ENCODE measurements around the gene AMDHD2.

DNA sequence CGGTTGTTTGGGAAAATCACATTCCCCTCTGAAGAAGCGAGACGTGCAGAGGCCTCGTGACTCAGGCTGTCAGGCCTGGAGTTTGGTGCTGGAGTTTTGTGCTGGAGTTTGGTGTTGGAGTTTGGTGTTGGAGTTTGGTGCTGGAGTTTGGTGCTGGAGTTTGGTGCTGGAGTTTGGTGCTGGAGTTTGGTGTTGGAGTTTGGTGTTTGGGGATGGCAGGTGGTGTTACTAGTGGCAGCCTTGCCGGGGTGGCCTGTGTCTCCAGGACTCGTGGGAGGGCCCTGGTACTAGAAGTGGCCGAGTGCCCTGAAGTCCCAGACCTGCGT is 32.7 kb upstream of the AMDHD2 start:
- TF ChIP-seq, protein P1, sequence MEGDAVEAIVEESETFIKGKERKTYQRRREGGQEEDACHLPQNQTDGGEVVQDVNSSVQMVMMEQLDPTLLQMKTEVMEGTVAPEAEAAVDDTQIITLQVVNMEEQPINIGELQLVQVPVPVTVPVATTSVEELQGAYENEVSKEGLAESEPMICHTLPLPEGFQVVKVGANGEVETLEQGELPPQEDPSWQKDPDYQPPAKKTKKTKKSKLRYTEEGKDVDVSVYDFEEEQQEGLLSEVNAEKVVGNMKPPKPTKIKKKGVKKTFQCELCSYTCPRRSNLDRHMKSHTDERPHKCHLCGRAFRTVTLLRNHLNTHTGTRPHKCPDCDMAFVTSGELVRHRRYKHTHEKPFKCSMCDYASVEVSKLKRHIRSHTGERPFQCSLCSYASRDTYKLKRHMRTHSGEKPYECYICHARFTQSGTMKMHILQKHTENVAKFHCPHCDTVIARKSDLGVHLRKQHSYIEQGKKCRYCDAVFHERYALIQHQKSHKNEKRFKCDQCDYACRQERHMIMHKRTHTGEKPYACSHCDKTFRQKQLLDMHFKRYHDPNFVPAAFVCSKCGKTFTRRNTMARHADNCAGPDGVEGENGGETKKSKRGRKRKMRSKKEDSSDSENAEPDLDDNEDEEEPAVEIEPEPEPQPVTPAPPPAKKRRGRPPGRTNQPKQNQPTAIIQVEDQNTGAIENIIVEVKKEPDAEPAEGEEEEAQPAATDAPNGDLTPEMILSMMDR (IDR thresholded peaks at IDR 0.05; ENCODE audit: control extremely low read depth in 1 of 3, insufficient read depth in 1 of 3, low read depth in 1 of 3, low read length in 3 of 3) = no peak
- TF ChIP-seq, protein P2, sequence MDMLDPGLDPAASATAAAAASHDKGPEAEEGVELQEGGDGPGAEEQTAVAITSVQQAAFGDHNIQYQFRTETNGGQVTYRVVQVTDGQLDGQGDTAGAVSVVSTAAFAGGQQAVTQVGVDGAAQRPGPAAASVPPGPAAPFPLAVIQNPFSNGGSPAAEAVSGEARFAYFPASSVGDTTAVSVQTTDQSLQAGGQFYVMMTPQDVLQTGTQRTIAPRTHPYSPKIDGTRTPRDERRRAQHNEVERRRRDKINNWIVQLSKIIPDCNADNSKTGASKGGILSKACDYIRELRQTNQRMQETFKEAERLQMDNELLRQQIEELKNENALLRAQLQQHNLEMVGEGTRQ (IDR thresholded peaks at IDR 0.05; ENCODE audit: low read length) = no peak
- TF ChIP-seq EP300 (IDR thresholded peaks at IDR 0.05; ENCODE audit: borderline replicate concordance in 1 of 2, low read depth in 2 of 2, low read length in 2 of 2) = no peak
- TF ChIP-seq KDM5A (IDR thresholded peaks at IDR 0.05; ENCODE audit: low read length) = no peak
- TF ChIP-seq POLR2A (IDR thresholded peaks at IDR 0.05; ENCODE audit: control extremely low read depth in 1 of 2, low read depth in 2 of 2, low read length in 2 of 2) = no peak
- TF ChIP-seq POLR2AphosphoS5 (IDR thresholded peaks at IDR 0.05; ENCODE audit: low read depth, low read length) = no peak
- no peak for TF ChIP-seq YY1 (IDR thresholded peaks at IDR 0.05; ENCODE audit: low read depth, low read length)
- no peak for TF ChIP-seq KDM1A (IDR thresholded peaks at IDR 0.05; ENCODE audit: borderline replicate concordance, low read length)
- TF ChIP-seq RAD21 (IDR thresholded peaks at IDR 0.05 in 1 of 2, conservative IDR thresholded peaks at IDR 0.05 in 1 of 2; ENCODE audit: low read depth in 2 of 2, low read length in 2 of 2) = no peak
- TF ChIP-seq SIN3A (conservative IDR thresholded peaks at IDR 0.05 in 1 of 2, IDR thresholded peaks at IDR 0.05 in 1 of 2; ENCODE audit: low read depth in 1 of 2, low read length in 2 of 2) = no peak
- TF ChIP-seq SP1 (IDR thresholded peaks at IDR 0.05; ENCODE audit: low read depth, low read length) = no peak
- TF ChIP-seq, protein P3, sequence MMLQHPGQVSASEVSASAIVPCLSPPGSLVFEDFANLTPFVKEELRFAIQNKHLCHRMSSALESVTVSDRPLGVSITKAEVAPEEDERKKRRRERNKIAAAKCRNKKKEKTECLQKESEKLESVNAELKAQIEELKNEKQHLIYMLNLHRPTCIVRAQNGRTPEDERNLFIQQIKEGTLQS (IDR thresholded peaks at IDR 0.05; ENCODE audit: insufficient read depth, low read depth, low read length) = no peak
- TF ChIP-seq, protein P4, sequence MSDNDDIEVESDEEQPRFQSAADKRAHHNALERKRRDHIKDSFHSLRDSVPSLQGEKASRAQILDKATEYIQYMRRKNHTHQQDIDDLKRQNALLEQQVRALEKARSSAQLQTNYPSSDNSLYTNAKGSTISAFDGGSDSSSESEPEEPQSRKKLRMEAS (IDR thresholded peaks at IDR 0.05) = no peak
- TF ChIP-seq CHD2 (IDR thresholded peaks at IDR 0.05; ENCODE audit: low read length) = no peak

All from H1 (cell line).